ENCODE results near the gene TMEM52. TPM values are rescaled to one million over a fixed set of nuclear protein-coding genes. Genes with fewer than 3 reads are reported as not detected.

The TMEM52 gene
- total and polyA plus RNA-seq, 2 of the 13 experiments (the other 11 are each of a cell fraction or from before 2014, with no cell fraction given), result 13.2 to 18.7 TPM

- TF ChIP-seq DZIP1 (CRISPR knock-in tag; IDR thresholded peaks at IDR 0.05), result no peak
- TF ChIP-seq JARID2 (CRISPR knock-in tag; IDR thresholded peaks at IDR 0.05; ENCODE audit: insufficient replicate concordance), result no peak
Observed at GRCh38 chr1:1910033-1910465, 9.0 kb downstream of the TMEM52 start (continued).

- DNase-seq (ENCODE audit: low spot score) (no peak), ATAC-seq (peak; percentile 20), FAIRE-seq (no peak)
- TSS peak; percentile 86 for BruUV-seq (replicated peaks)
- H4K20me1 ChIP-seq (ENCODE audit: insufficient read depth, low read length), result no peaks in the 10 kb centered on the region
- no peaks in the 10 kb centered on the region for H3K9me3 ChIP-seq (ENCODE audit: low read length)
- no peaks in the 10 kb centered on the region for H3K79me2 ChIP-seq (ENCODE audit: insufficient read depth, low read length)
- ChIA-PET POLR2A (interaction anchor here (0.5 to 3.1 kb wide), 22 partner anchors 8 to 229 kb away, joined by 3 to 21 read pairs (median 4); partner anchors contain the start of genes NADK and TMEM52), CTCF (ENCODE audit: low intra/inter-chr PET ratio, low total read pairs) (interaction anchor here (0.7 to 0.9 kb wide), 2 partner anchors 9 to 138 kb away, joined by 3 read pairs; no protein-coding TSS in a partner anchor)
- intact Hi-C loops (cut with micrococcal nuclease; ENCODE audit: unreplicated experiment), result loop anchor here (5.0 to 10.0 kb wide), 2 partner anchors 54 to 131 kb away; partner anchors contain the start of gene NADK
- H3K36me3 ChIP-seq (replicated peaks in 1 of 2; ENCODE audit: control insufficient read depth in 1 of 2, insufficient read depth in 2 of 2, low read length in 2 of 2), result no peaks in the 10 kb centered on the region
- peak overlapping the region; percentile 84 for H3K9ac ChIP-seq (ENCODE audit: insufficient read depth, low read depth, low read length)
- in situ Hi-C loops (cut with HindIII; ENCODE audit: extremely low pct_ligation_motif_present, low pct_unique_long_range_greater_than_20kb), result loop anchor here (10.0 kb wide), 1 partner anchor 124 kb away; no protein-coding TSS in a partner anchor
- H3K4me3 ChIP-seq (replicated peaks in 1 of 3; ENCODE audit: insufficient read depth in 1 of 3, low read depth in 2 of 3, low read length in 3 of 3), result peak overlapping the region; percentile 69 to 86 (median 75)
- peaks cover 46% of the 10 kb centered on the region for H3K4me1 ChIP-seq (ENCODE audit: insufficient read depth, low read length)
- no CpG with 5 or more reads among the region's 21 CpGs for WGBS (ENCODE audit: low lambda C conversion rate)
- peak overlapping the region; percentile 92 for H3K4me2 ChIP-seq (ENCODE audit: low read depth, low read length)
- H3K27me3 ChIP-seq (ENCODE audit: control insufficient read depth in 1 of 2, insufficient read depth in 2 of 2, low read length in 2 of 2), result peaks cover 0 to 16% of the 10 kb centered on the region in 2 experiments; a peak in 3 of 5 replicates
- peak overlapping the region; percentile 65 for H3K27ac ChIP-seq (ENCODE audit: extremely low read length, insufficient read depth, low read length)
- no peak overlapping the region for H2AFZ ChIP-seq (ENCODE audit: low read length)
- TF ChIP-seq ZNF256 (CRISPR knock-in tag; conservative IDR thresholded peaks at IDR 0.05) (no peak), PATZ1 (CRISPR knock-in tag; IDR thresholded peaks at IDR 0.05) (0 out of 2 replicates have a peak, but pooled peaks have one; percentile 23), ZNF143 (CRISPR knock-in tag; IDR thresholded peaks at IDR 0.05) (0 out of 2 replicates have a peak, but pooled peaks have one; percentile 7), ZNF224 (CRISPR knock-in tag; IDR thresholded peaks at IDR 0.05) (no peak), DRAP1 (CRISPR knock-in tag; IDR thresholded peaks at IDR 0.05) (no peak), HOXA5 (CRISPR knock-in tag; IDR thresholded peaks at IDR 0.05) (no peak; the same call in 1 of the 2 replicates), MTERF4 (CRISPR knock-in tag; IDR thresholded peaks at IDR 0.05) (peak; percentile 4; the same call in 1 of the 2 replicates), TBP (CRISPR knock-in tag; IDR thresholded peaks at IDR 0.05) (no peak), ZNF317 (CRISPR knock-in tag; IDR thresholded peaks at IDR 0.05) (no peak), AGO2 (optimal IDR thresholded peaks at IDR 0.05; ENCODE audit: low read depth, low read length) (peak; percentile 33), CEBPB (IDR thresholded peaks at IDR 0.05; ENCODE audit: borderline replicate concordance, low read depth, low read length) (no peak), RNF219 (CRISPR knock-in tag; IDR thresholded peaks at IDR 0.05) (no peak), HIVEP1 (CRISPR knock-in tag; IDR thresholded peaks at IDR 0.05) (no peak)
Observed at GRCh38 chr1:1908506-1908791, 10.6 kb downstream of the TMEM52 start.
